Upper lobe of right lung (tissue), 1 donor: ENCODE results near the gene FADS6. TPM values are rescaled to one million over a fixed set of nuclear protein-coding genes. Genes with fewer than 3 reads are reported as not detected.

ENCODE experiments used
- ATAC-seq: fragments of 200-7000 bp; cut with Tn5 transposase; one replicate; pipeline ENCODE4 v1.9.1; 2020; ENCODE audit warnings: mild to moderate bottlenecking, moderate library complexity
- DNase-seq: peaks from one replicate; pipeline ENCODE4 v3.0.0-alpha.2; 2020
- H3K27ac ChIP-seq: fragments of 200-600 bp; one replicate; pipeline ENCODE4 v1.8.0; 2022
- H3K27me3 ChIP-seq: fragments of 200-600 bp; one replicate; pipeline ENCODE4 v1.8.0; 2022; ENCODE audit warnings: mild to moderate bottlenecking
- H3K36me3 ChIP-seq: fragments of 200-600 bp; one replicate; pipeline ENCODE4 v1.8.0; 2022
- H3K4me1 ChIP-seq: fragments of 200-600 bp; one replicate; pipeline ENCODE4 v1.8.0; 2022
- H3K4me3 ChIP-seq: fragments of 200-600 bp; one replicate; pipeline ENCODE4 v1.8.0; 2022; ENCODE audit warnings: mild to moderate bottlenecking
- H3K9me3 ChIP-seq: fragments of 200-600 bp; one replicate; pipeline ENCODE4 v1.8.0; 2022
- intact Hi-C: fragments of 100-400 bp; cut with DNase I; formaldehyde crosslinking; loops from one replicate; pipeline ENCODE4 v1.11.0; 2022
- total RNA-seq: library from RNA; stranded (reverse); fragmentation: NEBNext Ultra II Directional; extraction: Animal tissue kit (Norgen Biotek cat#: 25700); gene quantifications from one replicate; pipeline ENCODE4 v1.2.1, GENCODE V29; 2021
- TF ChIP-seq, protein P1 (sequence below): fragments of 200-600 bp; IDR thresholded peaks from one replicate; pipeline ENCODE4 v1.8.0; 2022; ENCODE audit warnings: antibody characterized with exemption
- donor health status: DM: no; HTN: yes; CAD: no; lungs with severe emphysema.

The FADS6 gene
- total RNA-seq, 1 donor from 2014 or later: not detected

DNA sequence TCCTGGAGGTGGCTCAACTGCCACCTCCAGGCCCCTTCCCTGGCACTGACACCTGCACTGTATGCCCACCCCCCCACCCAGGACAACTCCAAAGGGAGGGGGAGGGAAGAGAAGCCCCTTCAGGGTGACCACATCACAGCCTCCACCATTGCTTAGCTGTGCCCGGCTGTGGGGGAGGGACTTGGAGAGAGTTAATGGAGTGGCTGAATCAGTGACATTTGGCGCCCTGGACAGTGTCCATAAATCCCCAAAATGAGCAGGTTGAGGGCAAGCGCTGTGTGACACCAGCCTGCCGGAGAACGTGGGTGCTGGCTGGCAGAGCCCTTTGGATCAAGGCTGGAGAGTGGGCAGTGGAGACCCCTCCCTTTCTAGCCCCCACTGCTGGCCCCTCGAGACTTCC lies 28.7 kb upstream of the FADS6 start:
- Histone ChIP-seq H3K27ac (no peak overlapping the region), H3K4me1 (peaks cover 20% of the 10 kb centered on the region), H3K36me3 (no peaks in the 10 kb centered on the region), H3K27me3 (peaks cover 84% of the 10 kb centered on the region), H3K9me3 (no peaks in the 10 kb centered on the region), H3K4me3 (no peak overlapping the region)
- TF ChIP-seq, protein P1, sequence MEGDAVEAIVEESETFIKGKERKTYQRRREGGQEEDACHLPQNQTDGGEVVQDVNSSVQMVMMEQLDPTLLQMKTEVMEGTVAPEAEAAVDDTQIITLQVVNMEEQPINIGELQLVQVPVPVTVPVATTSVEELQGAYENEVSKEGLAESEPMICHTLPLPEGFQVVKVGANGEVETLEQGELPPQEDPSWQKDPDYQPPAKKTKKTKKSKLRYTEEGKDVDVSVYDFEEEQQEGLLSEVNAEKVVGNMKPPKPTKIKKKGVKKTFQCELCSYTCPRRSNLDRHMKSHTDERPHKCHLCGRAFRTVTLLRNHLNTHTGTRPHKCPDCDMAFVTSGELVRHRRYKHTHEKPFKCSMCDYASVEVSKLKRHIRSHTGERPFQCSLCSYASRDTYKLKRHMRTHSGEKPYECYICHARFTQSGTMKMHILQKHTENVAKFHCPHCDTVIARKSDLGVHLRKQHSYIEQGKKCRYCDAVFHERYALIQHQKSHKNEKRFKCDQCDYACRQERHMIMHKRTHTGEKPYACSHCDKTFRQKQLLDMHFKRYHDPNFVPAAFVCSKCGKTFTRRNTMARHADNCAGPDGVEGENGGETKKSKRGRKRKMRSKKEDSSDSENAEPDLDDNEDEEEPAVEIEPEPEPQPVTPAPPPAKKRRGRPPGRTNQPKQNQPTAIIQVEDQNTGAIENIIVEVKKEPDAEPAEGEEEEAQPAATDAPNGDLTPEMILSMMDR: no peak
- ATAC-seq (no peak), DNase-seq (no peak)
- intact Hi-C loops: no loop called here

DNA sequence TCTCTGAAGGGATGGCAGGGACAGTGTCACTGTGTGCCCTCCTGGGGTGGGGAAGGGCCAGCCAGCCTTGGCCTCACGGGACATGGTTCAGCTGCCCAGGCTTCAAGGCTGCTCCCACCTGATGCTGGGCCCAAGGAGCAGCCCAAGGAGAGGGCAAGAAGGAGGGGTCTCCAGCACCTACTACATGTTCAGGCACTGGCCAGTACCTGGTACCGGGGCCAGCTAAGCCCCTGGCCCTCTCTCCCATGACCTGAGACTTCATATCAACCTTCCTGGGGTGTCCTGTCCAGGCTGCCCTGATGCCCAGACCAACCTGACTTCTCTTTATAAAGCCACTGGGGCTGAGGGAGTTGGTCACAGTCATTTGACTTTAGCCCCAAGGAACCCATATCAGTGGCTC lies 28.3 kb upstream of the FADS6 start:
- H3K4me3 ChIP-seq: no peak overlapping the region
- H3K36me3 ChIP-seq: no peaks in the 10 kb centered on the region
- intact Hi-C loops: no loop called here
- DNase-seq (no peak), ATAC-seq (no peak)
- peaks cover 80% of the 10 kb centered on the region for H3K27me3 ChIP-seq
- peaks cover 20% of the 10 kb centered on the region for H3K4me1 ChIP-seq
- no peak overlapping the region for H3K27ac ChIP-seq
- TF ChIP-seq, protein P1: no peak
- no peaks in the 10 kb centered on the region for H3K9me3 ChIP-seq

DNA sequence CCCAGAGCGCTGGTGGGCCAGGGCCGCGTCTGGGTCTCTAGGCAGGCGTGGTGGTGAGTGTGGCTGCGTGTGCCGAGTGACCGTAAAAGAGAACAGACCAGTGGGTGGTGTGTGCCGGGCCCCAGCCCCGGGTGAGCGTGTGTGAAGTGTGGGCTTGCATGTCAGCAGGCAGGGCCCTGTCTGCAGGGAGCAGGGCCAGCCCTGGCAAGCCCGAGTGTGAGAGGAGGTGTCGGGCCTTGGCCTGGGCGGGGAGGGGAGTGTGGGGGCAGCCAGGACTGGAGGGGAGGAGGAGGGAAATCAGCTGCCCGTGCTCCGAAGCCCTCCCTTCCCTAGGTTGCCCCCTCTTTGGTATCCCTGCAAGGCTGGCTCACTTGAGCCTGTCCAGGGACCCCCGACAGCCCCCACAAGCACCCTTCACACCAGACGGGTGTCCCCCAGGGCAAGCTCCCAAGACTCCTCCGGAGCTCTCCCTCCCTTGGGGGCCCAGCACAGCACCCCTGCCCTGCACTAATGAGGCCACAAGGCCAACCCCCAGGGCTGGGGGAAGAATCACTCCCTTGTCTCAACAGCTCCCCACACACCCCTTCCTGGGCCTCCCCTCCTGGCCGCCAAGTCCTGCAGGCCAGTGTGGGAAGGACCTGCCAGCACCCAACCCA lies 27.7 kb upstream of the FADS6 start:
- DNase-seq (no peak), ATAC-seq (no peak)
- Histone ChIP-seq H3K27me3 (peaks cover 77% of the 10 kb centered on the region), H3K36me3 (no peaks in the 10 kb centered on the region), H3K4me1 (peaks cover 20% of the 10 kb centered on the region), H3K4me3 (no peak overlapping the region), H3K9me3 (no peaks in the 10 kb centered on the region), H3K27ac (no peak overlapping the region)
- intact Hi-C loops: no loop called here
- TF ChIP-seq, protein P1: no peak

DNA sequence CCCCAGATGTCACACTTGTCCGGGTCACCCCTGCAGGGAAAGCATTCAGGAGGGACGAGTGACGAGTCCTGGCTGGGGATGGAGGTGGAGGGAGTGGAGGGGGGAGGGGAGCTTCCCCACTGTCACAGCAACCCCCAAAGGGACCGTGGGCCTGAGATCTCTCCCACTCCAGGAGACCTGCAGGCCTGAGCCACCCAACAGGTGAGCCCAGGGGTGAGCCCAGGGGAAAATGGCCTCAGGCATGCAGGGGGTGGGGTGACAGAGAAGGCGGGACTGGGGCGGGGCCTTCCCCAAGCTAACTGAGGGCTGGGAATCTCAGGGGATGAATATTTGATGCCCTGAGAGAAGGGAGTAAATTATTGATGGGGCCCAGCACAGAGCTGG lies 27.2 kb upstream of the FADS6 start:
- no peak for ATAC-seq
- no peaks in the 10 kb centered on the region for H3K9me3 ChIP-seq
- no peak overlapping the region for H3K4me3 ChIP-seq
- no peak for DNase-seq
- H3K27me3 ChIP-seq: peaks cover 71% of the 10 kb centered on the region
- TF ChIP-seq, protein P1: no peak
- H3K36me3 ChIP-seq: no peaks in the 10 kb centered on the region
- H3K4me1 ChIP-seq: peaks cover 20% of the 10 kb centered on the region
- no peak overlapping the region for H3K27ac ChIP-seq
- intact Hi-C loops: no loop called here

DNA sequence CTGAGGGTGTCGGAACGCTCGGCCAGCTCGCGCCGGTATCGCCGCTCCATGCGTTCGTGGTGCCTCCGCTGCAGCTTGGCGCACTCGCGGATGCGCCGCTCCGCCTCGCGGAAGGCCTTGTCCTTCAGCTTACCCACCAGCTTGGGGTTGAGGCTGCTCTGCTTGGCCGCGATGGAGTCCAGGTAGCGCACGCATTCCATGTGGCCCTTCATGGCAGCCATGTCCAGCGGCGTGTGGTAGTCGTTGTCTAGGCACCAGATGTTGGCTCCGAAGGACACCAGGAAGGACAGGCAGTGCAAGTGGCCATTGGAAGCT lies 26.8 kb upstream of the FADS6 start:
- Histone ChIP-seq H3K27ac (no peak overlapping the region), H3K9me3 (no peaks in the 10 kb centered on the region), H3K36me3 (no peaks in the 10 kb centered on the region), H3K27me3 (peaks cover 68% of the 10 kb centered on the region), H3K4me3 (no peak overlapping the region), H3K4me1 (peaks cover 20% of the 10 kb centered on the region)
- TF ChIP-seq, protein P1: no peak
- ATAC-seq: no peak
- no peak for DNase-seq
- intact Hi-C loops: no loop called here
